ENCODE data around the gene TLN1. TPM values are rescaled to one million over a fixed set of nuclear protein-coding genes. Genes with fewer than 3 reads are reported as not detected.

Gene TLN1
- total and polyA plus RNA-seq, 10 of the 15 experiments (the other 5 are each of a cell fraction or from before 2014, with no cell fraction given) = 11.6 to 305 (median 71.9) TPM

GRCh38 chr9:35683323-35683722, 48.7 kb downstream of the TLN1 start (continued):
- TF ChIP-seq, protein P1, sequence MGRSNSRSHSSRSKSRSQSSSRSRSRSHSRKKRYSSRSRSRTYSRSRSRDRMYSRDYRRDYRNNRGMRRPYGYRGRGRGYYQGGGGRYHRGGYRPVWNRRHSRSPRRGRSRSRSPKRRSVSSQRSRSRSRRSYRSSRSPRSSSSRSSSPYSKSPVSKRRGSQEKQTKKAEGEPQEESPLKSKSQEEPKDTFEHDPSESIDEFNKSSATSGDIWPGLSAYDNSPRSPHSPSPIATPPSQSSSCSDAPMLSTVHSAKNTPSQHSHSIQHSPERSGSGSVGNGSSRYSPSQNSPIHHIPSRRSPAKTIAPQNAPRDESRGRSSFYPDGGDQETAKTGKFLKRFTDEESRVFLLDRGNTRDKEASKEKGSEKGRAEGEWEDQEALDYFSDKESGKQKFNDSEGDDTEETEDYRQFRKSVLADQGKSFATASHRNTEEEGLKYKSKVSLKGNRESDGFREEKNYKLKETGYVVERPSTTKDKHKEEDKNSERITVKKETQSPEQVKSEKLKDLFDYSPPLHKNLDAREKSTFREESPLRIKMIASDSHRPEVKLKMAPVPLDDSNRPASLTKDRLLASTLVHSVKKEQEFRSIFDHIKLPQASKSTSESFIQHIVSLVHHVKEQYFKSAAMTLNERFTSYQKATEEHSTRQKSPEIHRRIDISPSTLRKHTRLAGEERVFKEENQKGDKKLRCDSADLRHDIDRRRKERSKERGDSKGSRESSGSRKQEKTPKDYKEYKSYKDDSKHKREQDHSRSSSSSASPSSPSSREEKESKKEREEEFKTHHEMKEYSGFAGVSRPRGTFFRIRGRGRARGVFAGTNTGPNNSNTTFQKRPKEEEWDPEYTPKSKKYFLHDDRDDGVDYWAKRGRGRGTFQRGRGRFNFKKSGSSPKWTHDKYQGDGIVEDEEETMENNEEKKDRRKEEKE (IDR thresholded peaks at IDR 0.05) = no peak
- TF ChIP-seq MYC (IDR thresholded peaks at IDR 0.05; ENCODE audit: insufficient read depth, insufficient read length, insufficient replicate concordance, low read length, severe bottlenecking) = no peak

DNA sequence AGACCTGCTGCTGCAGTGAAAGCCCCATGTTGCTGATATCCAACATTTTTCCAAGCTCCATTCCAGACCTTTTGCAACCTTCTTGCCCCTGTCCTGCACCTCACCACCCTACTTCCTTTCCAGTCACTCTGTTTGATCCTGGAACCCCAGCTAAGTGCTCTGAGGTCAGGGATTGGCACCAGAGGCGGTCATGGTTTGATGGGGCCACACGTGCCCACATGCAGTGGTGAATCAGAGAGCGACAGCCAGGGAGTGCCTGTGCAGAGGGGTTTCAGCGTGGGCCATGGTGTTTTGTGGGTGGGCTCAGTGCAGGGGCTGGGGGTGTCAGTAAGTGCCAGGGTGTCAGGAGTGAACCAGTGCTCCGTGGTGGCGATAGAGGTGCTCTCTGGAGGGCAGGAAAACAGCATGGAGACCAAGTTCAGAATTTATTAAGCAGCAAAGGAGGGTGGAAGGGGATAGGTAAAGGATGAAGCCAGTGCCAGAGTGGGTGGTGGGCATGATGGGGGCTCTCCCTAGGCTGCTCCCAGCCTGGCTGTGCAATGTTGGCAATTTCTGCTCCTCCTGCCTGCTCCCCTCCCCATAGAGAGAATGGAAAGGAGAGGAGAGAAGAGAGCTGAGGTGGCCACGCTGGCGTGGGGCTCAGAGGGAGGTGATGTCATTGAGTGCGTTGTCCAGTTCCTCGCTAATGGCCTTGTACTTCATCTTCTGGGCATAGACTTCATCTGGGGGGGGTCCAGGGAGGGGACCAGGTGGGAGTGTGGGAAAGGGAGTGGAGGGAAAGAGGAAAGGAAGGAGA, 49.3 kb downstream of the TLN1 start:
- Histone ChIP-seq H3K9ac (ENCODE audit: control insufficient read depth, insufficient read depth, low read length) (no peak overlapping the region), H3K4me1 (ENCODE audit: control insufficient read depth, insufficient read depth, low read length) (peaks cover 8% of the 10 kb centered on the region), H3K4me3 (no peak overlapping the region), H3K36me3 (ENCODE audit: control insufficient read depth in 2 of 2, insufficient read depth in 2 of 2, low read length in 1 of 2) (no peaks in the 10 kb centered on the region), H3K4me2 (ENCODE audit: control insufficient read depth, insufficient read depth) (no peak overlapping the region), H3K27me3 (replicated peaks in 1 of 2; ENCODE audit: control insufficient read depth in 2 of 2, insufficient read depth in 2 of 2, low read length in 1 of 2) (no peaks in the 10 kb centered on the region; a peak in 1 of 4 replicates), H2AFZ (ENCODE audit: control insufficient read depth, low read depth, low read length) (no peak overlapping the region), H3K79me2 (ENCODE audit: control insufficient read depth, insufficient read depth, low read length) (no peaks in the 10 kb centered on the region), H3K9me3 (replicated peaks; ENCODE audit: control insufficient read depth, insufficient read depth, low read length) (no peaks in the 10 kb centered on the region), H4K20me1 (ENCODE audit: control insufficient read depth, insufficient read depth) (no peaks in the 10 kb centered on the region), H3K27ac (ENCODE audit: control insufficient read depth, insufficient read depth) (no peak overlapping the region)
- ChIA-PET SMC1A (ENCODE audit: uncharacterized antibody, unreplicated experiment) (interaction anchor here (0.9 to 1.1 kb wide), 3 partner anchors 9 to 45 kb away, joined by 3 to 4 read pairs (median 4); no protein-coding TSS in a partner anchor), RAD21 (ENCODE audit: unreplicated experiment) (interaction anchor here (1.0 to 1.3 kb wide), 2 partner anchors 14 to 24 kb away, joined by 3 read pairs; no protein-coding TSS in a partner anchor), POLR2A (interaction anchor here (0.6 to 2.7 kb wide), 3 partner anchors 12 to 83 kb away, joined by 3 to 8 read pairs (median 3); no protein-coding TSS in a partner anchor), CTCF (interaction anchor here (0.8 to 5.0 kb wide), 3 partner anchors 8 to 66 kb away, joined by 3 to 39 read pairs (median 4); no protein-coding TSS in a partner anchor)
- FAIRE-seq (no peak), ATAC-seq (no peak), DNase-seq (ENCODE audit: low read depth, low spot score) (no peak)
- BruUV-seq (replicated peaks) = no TSS peak
- in situ Hi-C loops (cut with MboI) = no loop called here
- 62% methylated on average over 10 of the region's 10 CpGs for WGBS (ENCODE audit: insufficient coverage, insufficient replicate concordance, low lambda C conversion rate, missing lambda C conversion rate)
- TF ChIP-seq SMC3 (IDR thresholded peaks at IDR 0.05; ENCODE audit: borderline replicate concordance, low read length) = no peak
- no peak for TF ChIP-seq CHD2 (IDR thresholded peaks at IDR 0.05; ENCODE audit: borderline replicate concordance, low read depth, low read length)
- intact Hi-C loops (cut with micrococcal nuclease; ENCODE audit: unreplicated experiment) = no loop called here
